Pancreas (tissue), 10 donors: ENCODE data around the gene TECPR1. TPM values are rescaled to one million over a fixed set of nuclear protein-coding genes. Genes with fewer than 3 reads are reported as not detected.

Experiments
- ATAC-seq, 4 donors: fragments of 200-7000 bp; cut with Tn5 transposase; one replicate each; pipeline versions ENCODE4 v1.8.0 to v1.9.1; 2020; ENCODE audit warnings: mild to moderate bottlenecking in 4 of 4, moderate library complexity in 4 of 4
- DNase-seq, 6 donors: peaks; one replicate each; pipeline ENCODE4 v3.0.0-alpha.2; 2020
- FAIRE-seq: peaks from 2 replicates; lab custom pipeline; 2012; peaks lifted over from hg19 to GRCh38; lab: Jason Lieb, UNC
- H3K27ac ChIP-seq, 4 donors: fragments of 200-600 bp; sonication (generic); 1 replicate in 3 of 4; 2 replicates in 1 of 4; pipeline versions ENCODE4 v1.5.0 to v1.8.0; 2020
- H3K27me3 ChIP-seq, 4 donors: fragments of 200-600 bp; one replicate each; pipeline ENCODE4 v1.8.0; 2021
- H3K36me3 ChIP-seq, 3 donors: fragments of 200-600 bp; sonication (generic) in 1 of 3; one replicate each; pipeline versions ENCODE4 v1.5.0 to v1.8.0; 2020 to 2021
- H3K4me1 ChIP-seq, 3 donors: fragments of 200-600 bp; one replicate each; pipeline ENCODE4 v1.8.0; 2021
- H3K4me3 ChIP-seq, 4 donors: fragments of 200-600 bp; sonication (generic) in 2 of 4; one replicate each; pipeline versions ENCODE4 v1.5.0 to v1.8.0; 2020 to 2021
- H3K9me3 ChIP-seq, 4 donors: fragments of 200-600 bp; one replicate each; pipeline ENCODE4 v1.8.0; 2021
- WGBS, 2 donors: extraction: QIAGEN DNeasy Blood & Tissue Kit; methylation state at CpG; one replicate each; pipeline ENCODE4 v1.1.7; 2013; 5-methylcytosine and 5-hydroxymethylcytosine counted together
- intact Hi-C, 3 donors: fragments of 100-400 bp; cut with DNase I; formaldehyde crosslinking; loops; one replicate each; pipeline versions ENCODE4 v1.11.1 to v1.14.2; 2022
- polyA plus RNA-seq, 2 donors: library from polyadenylated mRNA; stranded (reverse); fragments of 200-250 nt; gene quantifications; one replicate each; pipeline ENCODE4 v1.2.3, GENCODE V29; 2013
- total RNA-seq, 6 donors: library from RNA; stranded (reverse); fragmentation: NEBNext Ultra II Directional in 4 of 6; extraction: Animal tissue kit (Norgen Biotek cat#: 25700) in 4 of 6; gene quantifications; one replicate each; pipeline versions ENCODE4 v1.2.1 to v1.2.4, GENCODE V29; 2021 to 2023
- TF ChIP-seq, protein P1 (sequence below), 4 donors: fragments of 200-600 bp; sonication (generic) in 3 of 4; IDR thresholded peaks; one replicate each; pipeline versions ENCODE4 v1.5.0 to v1.8.0; 2021; ENCODE audit warnings: antibody characterized with exemption in 4 of 4
- donor health status: healthy with polysubstance abuse.
- donor health status: DM: no; HTN: no; CAD: no; lungs with moderate emphysema.
- donor health status: DM: no; HTN: no; CAD: no.
- donor health status: control.
- donor health status: control.
- donor health status: Bipolar disorder and iron deficiency.
- donor health status: DM: yes; HTN: yes; CAD: no.
- donor health status: DM: no; HTN: no; CAD: no.
- donor health status: DM: no; HTN: no; CAD: no.
- donor health status: DM: yes; HTN: yes; CAD: no.

TECPR1 gene
- total and polyA plus RNA-seq, 8 donors, result 12.5 to 36.3 (median 20.0) TPM

DNA sequence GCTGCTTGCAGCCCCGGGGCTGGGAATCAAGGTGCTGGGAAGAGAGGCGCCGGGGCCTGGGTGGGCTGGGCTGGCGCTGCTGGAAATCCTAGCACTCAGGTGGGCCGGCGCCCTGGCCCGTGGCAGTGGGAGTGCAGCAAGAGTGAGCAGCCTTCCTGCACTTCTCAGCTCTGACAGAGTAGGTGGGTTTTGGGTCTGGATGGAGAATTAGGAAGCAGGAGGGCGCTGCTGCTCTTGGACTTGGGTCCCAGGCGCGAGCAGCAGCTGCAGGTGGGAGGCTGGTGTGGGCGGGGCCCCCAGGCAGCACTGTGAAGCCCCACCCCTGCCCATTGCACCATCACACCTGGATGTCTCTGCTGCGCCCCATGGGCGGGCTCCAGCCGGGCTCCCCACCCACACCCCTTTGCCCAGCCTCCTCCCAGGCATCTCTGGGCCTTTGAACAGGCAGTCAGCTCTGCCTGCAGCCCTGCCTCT is 35.5 kb upstream of the TECPR1 start:
- TF ChIP-seq, protein P1, sequence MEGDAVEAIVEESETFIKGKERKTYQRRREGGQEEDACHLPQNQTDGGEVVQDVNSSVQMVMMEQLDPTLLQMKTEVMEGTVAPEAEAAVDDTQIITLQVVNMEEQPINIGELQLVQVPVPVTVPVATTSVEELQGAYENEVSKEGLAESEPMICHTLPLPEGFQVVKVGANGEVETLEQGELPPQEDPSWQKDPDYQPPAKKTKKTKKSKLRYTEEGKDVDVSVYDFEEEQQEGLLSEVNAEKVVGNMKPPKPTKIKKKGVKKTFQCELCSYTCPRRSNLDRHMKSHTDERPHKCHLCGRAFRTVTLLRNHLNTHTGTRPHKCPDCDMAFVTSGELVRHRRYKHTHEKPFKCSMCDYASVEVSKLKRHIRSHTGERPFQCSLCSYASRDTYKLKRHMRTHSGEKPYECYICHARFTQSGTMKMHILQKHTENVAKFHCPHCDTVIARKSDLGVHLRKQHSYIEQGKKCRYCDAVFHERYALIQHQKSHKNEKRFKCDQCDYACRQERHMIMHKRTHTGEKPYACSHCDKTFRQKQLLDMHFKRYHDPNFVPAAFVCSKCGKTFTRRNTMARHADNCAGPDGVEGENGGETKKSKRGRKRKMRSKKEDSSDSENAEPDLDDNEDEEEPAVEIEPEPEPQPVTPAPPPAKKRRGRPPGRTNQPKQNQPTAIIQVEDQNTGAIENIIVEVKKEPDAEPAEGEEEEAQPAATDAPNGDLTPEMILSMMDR (IDR thresholded peaks at IDR 0.05), result no peak
- 58 to 60% methylated on average over 14 of the region's 14 CpGs for WGBS, 2 donors
- H3K36me3 ChIP-seq, result peaks cover 0 to 12% (median 0%) of the 10 kb centered on the region in 3 donors
- FAIRE-seq, result no peak
- H3K9me3 ChIP-seq, result no peaks in the 10 kb centered on the region
- peak; percentile 25 to 59 (median 38) for ATAC-seq
- intact Hi-C loops, result no loop called here
- H3K27ac ChIP-seq, result peak overlapping the region; percentile 67 to 95 (median 92)
- no peaks in the 10 kb centered on the region for H3K27me3 ChIP-seq
- peak; percentile 65 to 84 (median 76) for DNase-seq
- no peak overlapping the region for H3K4me3 ChIP-seq
- peaks cover 35 to 55% (median 41%) of the 10 kb centered on the region in 3 donors for H3K4me1 ChIP-seq

GRCh38 chr7:98286701-98287485 is 34.9 kb upstream of the TECPR1 start:
- Histone ChIP-seq H3K27ac (peak overlapping the region; percentile 67 to 95 (median 92)), H3K4me1 (peaks cover 35 to 55% (median 41%) of the 10 kb centered on the region in 3 donors), H3K27me3 (no peaks in the 10 kb centered on the region), H3K4me3 (peak overlapping the region in 1 of 4 donors; percentile 89), H3K9me3 (no peaks in the 10 kb centered on the region), H3K36me3 (peaks cover 0 to 6% (median 0%) of the 10 kb centered on the region in 3 donors)
- peak in 4 of 6 donors; percentile 53 to 83 (median 66) for DNase-seq
- TF ChIP-seq, protein P1 (IDR thresholded peaks at IDR 0.05), result no peak
- intact Hi-C loops, result no loop called here
- ATAC-seq, result peak in 3 of 4 donors; percentile 9 to 24 (median 11)
- WGBS, 2 donors, result 30% methylated on average over 20 to 21 of the region's 21 CpGs
- no peak for FAIRE-seq

DNA sequence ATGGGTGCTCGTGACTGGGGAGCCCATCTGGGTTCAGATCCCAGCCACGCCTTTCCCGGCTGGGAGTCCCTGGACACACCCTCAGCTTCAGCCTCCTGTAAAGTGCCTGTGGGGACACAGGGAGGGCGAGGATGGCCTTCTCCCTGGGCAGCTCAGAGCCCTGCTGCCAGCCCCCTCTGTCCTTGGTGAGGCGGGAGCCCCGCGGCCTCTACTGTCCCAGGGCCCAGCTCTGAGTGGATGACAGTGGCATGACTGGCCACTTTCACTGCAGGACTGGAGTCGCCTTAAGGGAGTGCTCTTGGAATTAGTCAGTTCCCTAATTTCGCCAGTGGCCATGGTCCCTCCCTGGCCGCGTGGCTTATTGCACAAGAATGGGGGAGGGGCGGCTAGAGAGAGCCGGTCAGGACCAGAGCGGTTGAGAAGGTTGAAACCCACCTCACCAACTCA is 34.1 kb upstream of the TECPR1 start:
- intact Hi-C loops, result no loop called here
- Histone ChIP-seq H3K36me3 (no peaks in the 10 kb centered on the region), H3K4me1 (peaks cover 35 to 55% (median 41%) of the 10 kb centered on the region in 3 donors), H3K4me3 (peak overlapping the region in 2 of 4 donors; percentile 89 to 98), H3K27ac (peak overlapping the region; percentile 67 to 95 (median 92)), H3K9me3 (no peaks in the 10 kb centered on the region), H3K27me3 (no peaks in the 10 kb centered on the region)
- ATAC-seq, result peak; percentile 9 to 17 (median 12)
- DNase-seq, result peak; percentile 56 to 84 (median 74)
- WGBS, 2 donors, result 42% methylated on average over 14 of the region's 14 CpGs
- TF ChIP-seq, protein P1 (IDR thresholded peaks at IDR 0.05), result no peak
- no peak for FAIRE-seq

- H3K27me3 ChIP-seq, result no peaks in the 10 kb centered on the region
- peak overlapping the region; percentile 67 to 95 (median 92) for H3K27ac ChIP-seq
- ATAC-seq, result no peak
- WGBS, 2 donors, result 60 to 64% methylated on average over 21 of the region's 21 CpGs
- H3K4me3 ChIP-seq, result peak overlapping the region in 3 of 4 donors; percentile 83 to 98 (median 89)
- H3K4me1 ChIP-seq, result peaks cover 35 to 58% (median 41%) of the 10 kb centered on the region in 3 donors
- H3K9me3 ChIP-seq, result no peaks in the 10 kb centered on the region
- intact Hi-C loops, result no loop called here
- TF ChIP-seq, protein P1 (IDR thresholded peaks at IDR 0.05), result no peak
- H3K36me3 ChIP-seq, result no peaks in the 10 kb centered on the region
- FAIRE-seq, result no peak
- DNase-seq, result peak in 2 of 6 donors; percentile 59 to 81
Measured at GRCh38 chr7:98285157-98286092, 33.4 kb upstream of the TECPR1 start.
